Pancreas (tissue), 10 donors: ENCODE results near the gene COL4A6. TPM values are rescaled to one million over a fixed set of nuclear protein-coding genes. Genes with fewer than 3 reads are reported as not detected.

ENCODE experiments used
- ATAC-seq, 4 donors: fragments of 200-7000 bp; cut with Tn5 transposase; one replicate each; pipeline versions ENCODE4 v1.8.0 to v1.9.1; 2020; ENCODE audit warnings: mild to moderate bottlenecking in 4 of 4, moderate library complexity in 4 of 4
- DNase-seq, 6 donors: peaks; one replicate each; pipeline ENCODE4 v3.0.0-alpha.2; 2020
- FAIRE-seq: peaks from 2 replicates; lab custom pipeline; 2012; peaks lifted over from hg19 to GRCh38; lab: Jason Lieb, UNC
- H3K27ac ChIP-seq, 4 donors: fragments of 200-600 bp; sonication (generic); 1 replicate in 3 of 4; 2 replicates in 1 of 4; pipeline versions ENCODE4 v1.5.0 to v1.8.0; 2020
- H3K27me3 ChIP-seq, 4 donors: fragments of 200-600 bp; one replicate each; pipeline ENCODE4 v1.8.0; 2021
- H3K36me3 ChIP-seq, 3 donors: fragments of 200-600 bp; sonication (generic) in 1 of 3; one replicate each; pipeline versions ENCODE4 v1.5.0 to v1.8.0; 2020 to 2021
- H3K4me1 ChIP-seq, 3 donors: fragments of 200-600 bp; one replicate each; pipeline ENCODE4 v1.8.0; 2021
- H3K4me3 ChIP-seq, 4 donors: fragments of 200-600 bp; sonication (generic) in 2 of 4; one replicate each; pipeline versions ENCODE4 v1.5.0 to v1.8.0; 2020 to 2021
- H3K9me3 ChIP-seq, 4 donors: fragments of 200-600 bp; one replicate each; pipeline ENCODE4 v1.8.0; 2021
- WGBS, 2 donors: extraction: QIAGEN DNeasy Blood & Tissue Kit; methylation state at CpG; one replicate each; pipeline ENCODE4 v1.1.7; 2013; 5-methylcytosine and 5-hydroxymethylcytosine counted together
- intact Hi-C, 3 donors: fragments of 100-400 bp; cut with DNase I; formaldehyde crosslinking; loops; one replicate each; pipeline versions ENCODE4 v1.11.1 to v1.14.2; 2022
- polyA plus RNA-seq, 2 donors: library from polyadenylated mRNA; stranded (reverse); fragments of 200-250 nt; gene quantifications; one replicate each; pipeline ENCODE4 v1.2.3, GENCODE V29; 2013
- total RNA-seq, 6 donors: library from RNA; stranded (reverse); fragmentation: NEBNext Ultra II Directional in 4 of 6; extraction: Animal tissue kit (Norgen Biotek cat#: 25700) in 4 of 6; gene quantifications; one replicate each; pipeline versions ENCODE4 v1.2.1 to v1.2.4, GENCODE V29; 2021 to 2023
- TF ChIP-seq, protein P1 (sequence below), 4 donors: fragments of 200-600 bp; sonication (generic) in 3 of 4; IDR thresholded peaks; one replicate each; pipeline versions ENCODE4 v1.5.0 to v1.8.0; 2021; ENCODE audit warnings: antibody characterized with exemption in 4 of 4
- donor health status: healthy with polysubstance abuse.
- donor health status: DM: no; HTN: no; CAD: no; lungs with moderate emphysema.
- donor health status: DM: no; HTN: no; CAD: no.
- donor health status: control.
- donor health status: control.
- donor health status: Bipolar disorder and iron deficiency.
- donor health status: DM: yes; HTN: yes; CAD: no.
- donor health status: DM: no; HTN: no; CAD: no.
- donor health status: DM: no; HTN: no; CAD: no.
- donor health status: DM: yes; HTN: yes; CAD: no.

Gene COL4A6
- total and polyA plus RNA-seq, 8 donors = 0.06 to 0.25 (median 0.10) TPM; not detected in 2

DNA sequence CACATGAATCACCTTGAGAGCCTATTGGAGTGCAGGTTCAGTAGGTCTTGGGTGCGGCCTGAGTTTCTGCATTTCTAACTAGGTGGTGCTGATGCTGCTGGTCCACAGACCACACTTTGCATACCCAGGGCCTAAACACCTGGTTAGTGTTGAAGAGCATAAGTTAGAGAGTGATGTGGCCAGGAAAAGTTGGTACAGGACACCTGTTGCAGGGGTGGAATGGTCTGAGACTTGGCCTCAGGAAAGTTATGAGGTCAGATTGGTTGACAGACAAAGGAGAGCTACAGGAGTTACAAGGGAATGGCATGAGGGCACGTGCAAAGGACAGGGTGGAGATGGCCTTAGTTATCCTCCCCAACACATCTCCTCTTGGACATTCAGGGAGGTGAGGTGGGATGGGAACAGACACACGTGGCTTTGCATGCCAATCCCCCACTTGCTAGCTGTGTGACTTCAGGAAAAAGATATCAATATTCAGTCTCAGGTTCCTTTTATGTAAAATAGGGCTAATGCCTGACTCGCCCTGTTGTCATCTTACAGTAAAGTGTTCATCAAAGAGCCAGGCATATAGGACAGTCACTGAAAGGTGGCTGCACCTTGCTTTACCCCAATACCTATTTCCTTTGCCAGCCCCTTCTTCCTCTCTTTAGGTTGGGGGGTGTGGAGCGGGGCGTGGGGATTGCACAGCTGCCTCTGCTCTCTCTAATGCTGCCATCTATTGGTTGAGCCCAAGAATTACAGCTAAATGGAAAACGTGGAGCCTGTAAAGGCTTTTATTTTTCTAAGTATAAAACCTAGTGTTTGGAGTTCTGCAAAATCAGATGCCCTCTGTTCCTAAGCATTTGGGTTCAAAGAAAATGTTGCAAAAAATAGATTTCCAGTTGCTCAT lies 299.2 kb downstream of the COL4A6 start:
- no peak for ATAC-seq
- 60 to 79% methylated on average over 7 of the region's 7 CpGs for WGBS, 2 donors
- H3K36me3 ChIP-seq = no peaks in the 10 kb centered on the region

DNA sequence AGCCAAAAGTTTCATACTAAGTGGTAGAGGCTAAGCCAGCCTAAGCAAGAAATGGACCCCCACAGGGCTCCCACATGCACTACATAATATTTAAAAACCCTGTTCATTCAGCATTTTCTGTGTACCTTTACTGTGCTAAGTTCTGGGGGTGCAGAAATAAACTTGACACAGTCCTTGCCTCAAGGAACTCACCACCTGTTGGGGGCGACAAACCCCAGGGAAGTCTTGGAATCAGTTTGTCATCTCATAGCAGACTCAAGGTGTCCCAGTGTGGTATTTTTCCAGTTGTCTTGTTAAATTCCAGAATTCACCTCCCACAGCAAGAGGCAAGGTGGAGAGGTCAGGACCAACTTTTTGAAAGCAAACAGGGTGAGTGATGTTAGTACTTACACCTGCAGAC lies 303.5 kb downstream of the COL4A6 start:
- intact Hi-C loops = no loop called here
- Histone ChIP-seq H3K27me3 (no peaks in the 10 kb centered on the region), H3K36me3 (no peaks in the 10 kb centered on the region), H3K4me1 (no peaks in the 10 kb centered on the region), H3K27ac (no peak overlapping the region), H3K9me3 (no peaks in the 10 kb centered on the region), H3K4me3 (no peak overlapping the region)
- FAIRE-seq (no peak), ATAC-seq (no peak), DNase-seq (no peak)
- TF ChIP-seq, protein P1, sequence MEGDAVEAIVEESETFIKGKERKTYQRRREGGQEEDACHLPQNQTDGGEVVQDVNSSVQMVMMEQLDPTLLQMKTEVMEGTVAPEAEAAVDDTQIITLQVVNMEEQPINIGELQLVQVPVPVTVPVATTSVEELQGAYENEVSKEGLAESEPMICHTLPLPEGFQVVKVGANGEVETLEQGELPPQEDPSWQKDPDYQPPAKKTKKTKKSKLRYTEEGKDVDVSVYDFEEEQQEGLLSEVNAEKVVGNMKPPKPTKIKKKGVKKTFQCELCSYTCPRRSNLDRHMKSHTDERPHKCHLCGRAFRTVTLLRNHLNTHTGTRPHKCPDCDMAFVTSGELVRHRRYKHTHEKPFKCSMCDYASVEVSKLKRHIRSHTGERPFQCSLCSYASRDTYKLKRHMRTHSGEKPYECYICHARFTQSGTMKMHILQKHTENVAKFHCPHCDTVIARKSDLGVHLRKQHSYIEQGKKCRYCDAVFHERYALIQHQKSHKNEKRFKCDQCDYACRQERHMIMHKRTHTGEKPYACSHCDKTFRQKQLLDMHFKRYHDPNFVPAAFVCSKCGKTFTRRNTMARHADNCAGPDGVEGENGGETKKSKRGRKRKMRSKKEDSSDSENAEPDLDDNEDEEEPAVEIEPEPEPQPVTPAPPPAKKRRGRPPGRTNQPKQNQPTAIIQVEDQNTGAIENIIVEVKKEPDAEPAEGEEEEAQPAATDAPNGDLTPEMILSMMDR (IDR thresholded peaks at IDR 0.05) = no peak
- 36 to 86% methylated on average over 1 of the region's 1 CpG for WGBS, 2 donors

More for the DNA sequence above, 299.2 kb downstream of the COL4A6 start:
- H3K4me3 ChIP-seq = no peak overlapping the region
- H3K27me3 ChIP-seq = no peaks in the 10 kb centered on the region
- H3K9me3 ChIP-seq = no peaks in the 10 kb centered on the region
- no peak overlapping the region for H3K27ac ChIP-seq
- intact Hi-C loops = no loop called here
- H3K4me1 ChIP-seq = no peaks in the 10 kb centered on the region
- TF ChIP-seq, protein P1 (IDR thresholded peaks at IDR 0.05) = no peak
- FAIRE-seq (no peak), DNase-seq (no peak)

DNA sequence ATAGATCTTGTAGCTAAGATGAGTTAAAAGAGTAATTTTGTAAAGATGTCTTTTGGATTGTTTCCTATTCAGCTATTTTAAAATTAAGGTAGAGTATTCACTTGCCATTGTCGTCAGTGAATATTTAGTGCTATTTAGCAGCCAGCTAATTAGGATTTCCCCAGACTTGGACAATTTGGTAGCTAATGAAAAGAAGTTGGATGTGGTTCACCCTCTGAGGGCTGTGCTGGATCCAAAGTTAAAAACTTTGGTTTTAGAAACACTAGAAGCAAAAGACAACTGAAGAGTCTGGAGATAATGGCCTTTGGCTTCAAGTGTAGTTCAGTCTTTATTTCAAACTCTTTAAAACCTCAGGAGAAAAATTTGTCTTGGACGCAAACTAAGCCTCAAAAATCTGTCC lies 305.3 kb downstream of the COL4A6 start:
- H3K27me3 ChIP-seq = no peaks in the 10 kb centered on the region
- no peak overlapping the region for H3K4me3 ChIP-seq
- 65 to 87% methylated on average over 2 of the region's 2 CpGs for WGBS, 2 donors
- no peak for FAIRE-seq
- TF ChIP-seq, protein P1 (IDR thresholded peaks at IDR 0.05) = no peak
- H3K4me1 ChIP-seq = no peaks in the 10 kb centered on the region
- ATAC-seq = no peak
- intact Hi-C loops = no loop called here
- DNase-seq = no peak
- no peak overlapping the region for H3K27ac ChIP-seq
- H3K9me3 ChIP-seq = no peaks in the 10 kb centered on the region
- no peaks in the 10 kb centered on the region for H3K36me3 ChIP-seq

DNA sequence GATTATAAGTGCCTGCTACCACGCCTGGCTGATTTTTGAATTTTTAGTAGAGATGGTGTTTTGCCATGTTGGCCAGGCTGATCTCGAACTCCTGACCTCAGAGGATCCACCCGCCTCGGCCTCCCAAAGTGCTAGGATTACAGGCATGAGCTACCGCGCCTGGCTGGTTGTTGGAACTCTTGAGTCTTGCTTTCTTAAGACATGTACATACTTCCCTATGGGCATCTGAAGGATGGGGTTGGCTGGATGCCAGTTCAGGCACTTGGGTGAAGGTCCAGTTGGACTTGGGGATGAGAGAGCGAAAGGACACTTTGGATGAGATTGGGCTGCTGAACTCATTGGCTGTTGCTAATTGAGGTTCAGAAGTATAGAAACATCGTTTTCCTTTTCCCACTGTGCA lies 306.2 kb downstream of the COL4A6 start:
- FAIRE-seq = no peak
- ATAC-seq = no peak
- WGBS, 2 donors = 83 to 94% methylated on average over 8 of the region's 8 CpGs
- Histone ChIP-seq H3K27ac (no peak overlapping the region), H3K4me3 (no peak overlapping the region), H3K9me3 (no peaks in the 10 kb centered on the region), H3K4me1 (no peaks in the 10 kb centered on the region), H3K36me3 (no peaks in the 10 kb centered on the region), H3K27me3 (no peaks in the 10 kb centered on the region)
- intact Hi-C loops = no loop called here
- TF ChIP-seq, protein P1 (IDR thresholded peaks at IDR 0.05) = no peak
- DNase-seq = peak in 1 of 6 donors; percentile 23

DNA sequence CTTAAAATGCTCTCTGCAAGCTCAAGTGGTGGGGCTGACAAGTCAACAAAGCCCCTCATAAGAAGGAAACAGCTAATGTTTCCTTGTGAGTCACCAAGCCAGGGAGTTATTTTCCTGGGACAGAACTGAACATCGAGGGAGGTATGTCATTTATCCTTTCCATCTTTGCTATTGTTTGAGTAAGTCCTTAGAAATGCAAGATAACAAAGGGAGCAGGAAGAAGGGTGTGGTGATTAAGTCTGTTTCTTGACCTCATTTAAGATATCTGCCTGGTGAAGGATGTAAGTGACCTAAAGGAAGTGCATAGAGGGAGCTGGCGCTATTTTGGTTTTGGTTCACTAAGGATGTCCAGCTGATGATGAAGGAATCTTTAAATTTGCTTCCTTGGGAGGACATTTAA lies 306.8 kb downstream of the COL4A6 start:
- 62 to 66% methylated on average over 2 of the region's 2 CpGs for WGBS, 2 donors

More for the DNA sequence above, 306.8 kb downstream of the COL4A6 start:
- intact Hi-C loops = no loop called here
- FAIRE-seq = no peak
- Histone ChIP-seq H3K4me3 (no peak overlapping the region), H3K4me1 (no peaks in the 10 kb centered on the region), H3K36me3 (no peaks in the 10 kb centered on the region), H3K9me3 (no peaks in the 10 kb centered on the region), H3K27me3 (no peaks in the 10 kb centered on the region), H3K27ac (no peak overlapping the region)
- no peak for ATAC-seq
- TF ChIP-seq, protein P1 (IDR thresholded peaks at IDR 0.05) = no peak
- no peak for DNase-seq
